Measurements from ENCODE around the gene PARP14. TPM values are rescaled to one million over a fixed set of nuclear protein-coding genes. Genes with fewer than 3 reads are reported as not detected.

The PARP14 gene
- total RNA-seq, 1 experiment from 2014 or later = 21.8 TPM

- no peaks in the 10 kb centered on the region for H3K4me1 ChIP-seq (ENCODE audit: insufficient read depth, low read length)
- H3K9me2 ChIP-seq (replicated peaks; ENCODE audit: low read length) = no peaks in the 10 kb centered on the region
- DNase-seq (no peak), ATAC-seq (no peak)
- TF ChIP-seq EZH2phosphoT487 (IDR thresholded peaks at IDR 0.05; ENCODE audit: borderline replicate concordance, low read length) (no peak), CTCF (conservative IDR thresholded peaks at IDR 0.05; ENCODE audit: low read depth, low read length) (no peak), EZH2 (IDR thresholded peaks at IDR 0.05; ENCODE audit: low read length, unreplicated experiment) (no peak)
- no peak overlapping the region for H2AFZ ChIP-seq (ENCODE audit: low read length)
- H3K9ac ChIP-seq (ENCODE audit: low read length) = no peak overlapping the region
- no peaks in the 10 kb centered on the region for H3K27me3 ChIP-seq (ENCODE audit: low read length)
- H3K27ac ChIP-seq (ENCODE audit: low read length) = no peak overlapping the region
- H3K4me3 ChIP-seq (ENCODE audit: low read length) = no peak overlapping the region
- H3F3A ChIP-seq (ENCODE audit: low read length, unreplicated experiment) = no peaks in the 10 kb centered on the region
- ChIA-PET POLR2A (ENCODE audit: unreplicated experiment) (no interaction called here), CTCF (no interaction called here)
- no peaks in the 10 kb centered on the region for H4K20me1 ChIP-seq (ENCODE audit: low read length)
- intact Hi-C loops (cut with micrococcal nuclease) = no loop called here
- H3K4me2 ChIP-seq (ENCODE audit: low read length) = no peak overlapping the region
- no peaks in the 10 kb centered on the region for H3K79me2 ChIP-seq (ENCODE audit: low read length)
- BruUV-seq (replicated peaks) = no TSS peak
- no peaks in the 10 kb centered on the region for H3K9me3 ChIP-seq (ENCODE audit: low read length)
- no peaks in the 10 kb centered on the region for H3K36me3 ChIP-seq (ENCODE audit: low read depth, low read length)
Measured at GRCh38 chr3:122767540-122768372, 87.1 kb downstream of the PARP14 start.

DNA sequence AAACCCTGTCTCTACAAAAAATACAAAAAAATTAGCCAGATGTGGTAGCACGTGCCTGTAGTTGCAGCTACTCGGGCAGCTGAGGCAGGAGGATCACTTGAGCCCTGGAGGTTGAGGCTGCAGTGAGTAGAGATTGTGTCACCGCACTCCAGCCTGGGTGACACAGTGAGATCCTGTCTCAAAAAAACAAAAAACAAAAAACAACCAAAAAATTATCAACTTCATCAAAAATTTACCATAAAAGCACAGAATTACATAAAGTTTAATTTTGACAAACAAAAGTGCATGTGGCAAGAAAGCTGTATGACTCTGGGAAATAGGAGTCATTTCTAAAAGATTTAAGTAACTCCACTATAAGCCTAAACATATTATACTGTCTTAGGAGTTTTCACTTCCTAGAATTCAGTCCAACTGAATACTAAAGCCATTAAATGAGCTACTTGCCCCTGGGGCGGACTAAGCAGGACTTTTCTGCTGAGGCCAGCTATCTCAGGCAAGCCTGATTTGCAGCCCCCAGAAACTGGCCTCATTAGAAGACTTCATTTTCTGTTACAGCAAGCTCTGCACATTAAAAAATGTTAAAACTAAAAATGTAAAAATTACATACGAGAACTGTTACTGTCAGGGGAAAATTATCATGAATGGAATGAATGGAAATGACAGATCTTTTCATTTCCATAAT is 90.0 kb downstream of the PARP14 start:
- Histone ChIP-seq H4K20me1 (ENCODE audit: low read length) (no peaks in the 10 kb centered on the region), H3K9me3 (ENCODE audit: low read length) (no peaks in the 10 kb centered on the region), H3K36me3 (ENCODE audit: low read depth, low read length) (no peaks in the 10 kb centered on the region), H3K9ac (ENCODE audit: low read length) (no peak overlapping the region), H3K79me2 (ENCODE audit: low read length) (no peaks in the 10 kb centered on the region), H2AFZ (ENCODE audit: low read length) (no peak overlapping the region), H3K4me2 (ENCODE audit: low read length) (no peak overlapping the region), H3K27me3 (ENCODE audit: low read length) (no peaks in the 10 kb centered on the region), H3K9me2 (replicated peaks; ENCODE audit: low read length) (no peaks in the 10 kb centered on the region), H3K4me1 (ENCODE audit: insufficient read depth, low read length) (no peaks in the 10 kb centered on the region), H3K27ac (ENCODE audit: low read length) (no peak overlapping the region), H3F3A (ENCODE audit: low read length, unreplicated experiment) (no peaks in the 10 kb centered on the region), H3K4me3 (ENCODE audit: low read length) (no peak overlapping the region)
- CTCF ChIA-PET = interaction anchor here (0.7 kb wide), 1 partner anchor 75 kb away, joined by 5 read pairs; no protein-coding TSS in a partner anchor
- ATAC-seq (no peak), DNase-seq (no peak)
- TF ChIP-seq CTCF (conservative IDR thresholded peaks at IDR 0.05; ENCODE audit: low read depth, low read length) (no peak), EZH2 (IDR thresholded peaks at IDR 0.05; ENCODE audit: low read length, unreplicated experiment) (no peak), EZH2phosphoT487 (IDR thresholded peaks at IDR 0.05; ENCODE audit: borderline replicate concordance, low read length) (no peak)
- intact Hi-C loops (cut with micrococcal nuclease) = no loop called here
- BruUV-seq (replicated peaks) = no TSS peak
- POLR2A ChIA-PET (ENCODE audit: unreplicated experiment) = no interaction called here

DNA sequence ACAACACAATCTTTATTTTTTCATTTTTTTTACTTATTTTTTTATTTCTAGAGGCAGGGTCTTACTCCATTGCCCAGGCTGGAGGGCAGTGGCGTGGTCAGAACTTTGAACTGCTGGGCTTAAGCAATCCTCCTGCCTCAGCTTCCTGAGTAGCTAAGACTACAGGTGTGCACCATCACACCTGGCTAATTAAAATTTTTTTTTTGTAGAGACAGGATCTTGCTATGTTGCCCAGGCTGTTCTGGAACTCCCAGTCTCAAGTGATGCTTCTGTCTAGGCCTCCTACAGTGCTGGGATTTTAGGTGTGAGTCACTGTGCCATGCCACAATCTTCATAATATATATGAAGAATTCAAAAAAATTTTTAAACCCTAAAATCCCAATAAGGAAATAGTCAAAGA is 92.2 kb downstream of the PARP14 start:
- no peak overlapping the region for H3K4me2 ChIP-seq (ENCODE audit: low read length)
- H4K20me1 ChIP-seq (ENCODE audit: low read length) = no peaks in the 10 kb centered on the region
- no peak for DNase-seq
- H3K27me3 ChIP-seq (ENCODE audit: low read length) = no peaks in the 10 kb centered on the region
- ATAC-seq = no peak
- no peaks in the 10 kb centered on the region for H3K79me2 ChIP-seq (ENCODE audit: low read length)
- no TSS peak for BruUV-seq (replicated peaks)
- no peaks in the 10 kb centered on the region for H3K9me3 ChIP-seq (ENCODE audit: low read length)
- POLR2A ChIA-PET (ENCODE audit: unreplicated experiment) = no interaction called here
- peaks cover 14% of the 10 kb centered on the region for H3K4me1 ChIP-seq (ENCODE audit: insufficient read depth, low read length)
- CTCF ChIA-PET = no interaction called here
- no peak overlapping the region for H3K4me3 ChIP-seq (ENCODE audit: low read length)
- intact Hi-C loops (cut with micrococcal nuclease) = no loop called here
- no peaks in the 10 kb centered on the region for H3K9me2 ChIP-seq (replicated peaks; ENCODE audit: low read length)
- H3F3A ChIP-seq (ENCODE audit: low read length, unreplicated experiment) = peaks cover 4% of the 10 kb centered on the region
- no peaks in the 10 kb centered on the region for H3K36me3 ChIP-seq (ENCODE audit: low read depth, low read length)
- H3K9ac ChIP-seq (ENCODE audit: low read length) = no peak overlapping the region
- H3K27ac ChIP-seq (ENCODE audit: low read length) = no peak overlapping the region
- TF ChIP-seq EZH2phosphoT487 (IDR thresholded peaks at IDR 0.05; ENCODE audit: borderline replicate concordance, low read length) (no peak), CTCF (conservative IDR thresholded peaks at IDR 0.05; ENCODE audit: low read depth, low read length) (no peak), EZH2 (IDR thresholded peaks at IDR 0.05; ENCODE audit: low read length, unreplicated experiment) (no peak)
- no peak overlapping the region for H2AFZ ChIP-seq (ENCODE audit: low read length)
